ENCODE results near the gene PDX1. TPM values are rescaled to one million over a fixed set of nuclear protein-coding genes. Genes with fewer than 3 reads are reported as not detected.
"Not testable (repeated sequence)": the region's sequence is repeated elsewhere in the genome, so short reads cannot be mapped to it uniquely, and the experiment has no call there.

Gene PDX1
- total RNA-seq, 2 experiments from 2014 or later, result not detected

- Mint-ChIP-seq H3K4me1 (ENCODE audit: low read depth) (peaks cover 18% of the 10 kb centered on the region), H3K9me3 (no peaks in the 10 kb centered on the region), H3K36me3 (ENCODE audit: low read depth) (no peaks in the 10 kb centered on the region), H3K27me3 (ENCODE audit: low read depth) (peaks cover 79% of the 10 kb centered on the region), H3K27ac (no peak overlapping the region), H3K4me3 (no peak overlapping the region)
- CTCF ChIA-PET, result interaction anchor here (1.9 kb wide), 1 partner anchor 136 kb away, joined by 7 read pairs; no protein-coding TSS in a partner anchor
- intact Hi-C loops (cut with micrococcal nuclease), result no loop called here
- DNase-seq, result no peak
Observed at GRCh38 chr13:27962982-27963381, 43.2 kb downstream of the PDX1 start.

- H3K4me3 Mint-ChIP-seq, result no peak overlapping the region
- no peak for DNase-seq
- H3K27ac Mint-ChIP-seq, result no peak overlapping the region
- H3K27me3 Mint-ChIP-seq (ENCODE audit: low read depth), result peaks cover 77% of the 10 kb centered on the region
- peaks cover 19% of the 10 kb centered on the region for H3K4me1 Mint-ChIP-seq (ENCODE audit: low read depth)
- no peaks in the 10 kb centered on the region for H3K9me3 Mint-ChIP-seq
- CTCF ChIA-PET, result no interaction called here
- no peaks in the 10 kb centered on the region for H3K36me3 Mint-ChIP-seq (ENCODE audit: low read depth)
- intact Hi-C loops (cut with micrococcal nuclease), result no loop called here
Observed at GRCh38 chr13:27963491-27963890, 43.7 kb downstream of the PDX1 start.

- H3K9me3 Mint-ChIP-seq; intact Hi-C loops (cut with micrococcal nuclease): not testable (repeated sequence)
- H3K27me3 Mint-ChIP-seq (ENCODE audit: low read depth), result peaks cover 73% of the 10 kb centered on the region
Observed at GRCh38 chr13:27964206-27964605, 44.4 kb downstream of the PDX1 start.

GRCh38 chr13:27964741-27965323 is 45.0 kb downstream of the PDX1 start:
- no peak overlapping the region for H3K4me3 Mint-ChIP-seq
- H3K36me3 Mint-ChIP-seq (ENCODE audit: low read depth), result no peaks in the 10 kb centered on the region
- H3K4me1 Mint-ChIP-seq (ENCODE audit: low read depth), result peaks cover 27% of the 10 kb centered on the region
- peaks cover 76% of the 10 kb centered on the region for H3K27me3 Mint-ChIP-seq (ENCODE audit: low read depth)
- no peak for DNase-seq
- no peaks in the 10 kb centered on the region for H3K9me3 Mint-ChIP-seq
- CTCF ChIA-PET, result interaction anchor here (2.9 kb wide), 1 partner anchor 138 kb away, joined by 17 read pairs; no protein-coding TSS in a partner anchor
- intact Hi-C loops (cut with micrococcal nuclease), result loop anchor here (5.0 kb wide), 1 partner anchor 173 kb away; the partner anchor contains the start of gene GSX1
- no peak overlapping the region for H3K27ac Mint-ChIP-seq

More at GRCh38 chr13:27964206-27964605, 44.4 kb downstream of the PDX1 start:
- not testable (repeated sequence) for H3K27ac Mint-ChIP-seq; DNase-seq; H3K36me3 Mint-ChIP-seq (ENCODE audit: low read depth); H3K4me3 Mint-ChIP-seq
- CTCF ChIA-PET, result interaction anchor here (2.9 kb wide), 1 partner anchor 137 kb away, joined by 17 read pairs; no protein-coding TSS in a partner anchor
- H3K4me1 Mint-ChIP-seq (ENCODE audit: low read depth), result peaks cover 21% of the 10 kb centered on the region

GRCh38 chr13:27965343-27965739 is 45.5 kb downstream of the PDX1 start:
- no peak overlapping the region for H3K27ac Mint-ChIP-seq
- CTCF ChIA-PET, result interaction anchor here (0.7 to 2.9 kb wide), 2 partner anchors 17 to 138 kb away, joined by 3 to 17 read pairs; no protein-coding TSS in a partner anchor
- H3K27me3 Mint-ChIP-seq (ENCODE audit: low read depth), result peaks cover 74% of the 10 kb centered on the region
- H3K4me1 Mint-ChIP-seq (ENCODE audit: low read depth), result peaks cover 24% of the 10 kb centered on the region
- H3K36me3 Mint-ChIP-seq (ENCODE audit: low read depth), result no peaks in the 10 kb centered on the region
- H3K9me3 Mint-ChIP-seq, result no peaks in the 10 kb centered on the region
- H3K4me3 Mint-ChIP-seq, result no peak overlapping the region
- DNase-seq, result no peak
- intact Hi-C loops (cut with micrococcal nuclease), result loop anchor here (5.0 kb wide), 1 partner anchor 173 kb away; the partner anchor contains the start of gene GSX1

GRCh38 chr13:27965740-27966640 is 46.2 kb downstream of the PDX1 start:
- DNase-seq, result no peak
- Mint-ChIP-seq H3K9me3 (no peaks in the 10 kb centered on the region), H3K27ac (no peak overlapping the region), H3K36me3 (ENCODE audit: low read depth) (no peaks in the 10 kb centered on the region), H3K27me3 (ENCODE audit: low read depth) (peaks cover 77% of the 10 kb centered on the region), H3K4me1 (ENCODE audit: low read depth) (peaks cover 28% of the 10 kb centered on the region), H3K4me3 (no peak overlapping the region)
- intact Hi-C loops (cut with micrococcal nuclease), result loop anchor here (2.0 to 5.0 kb wide), 2 partner anchors 41 to 174 kb away; partner anchors contain the start of gene GSX1
- CTCF ChIA-PET, result interaction anchor here (0.7 to 2.9 kb wide), 2 partner anchors 17 to 139 kb away, joined by 3 to 17 read pairs; no protein-coding TSS in a partner anchor

- Mint-ChIP-seq H3K36me3 (ENCODE audit: low read depth) (no peaks in the 10 kb centered on the region), H3K9me3 (no peaks in the 10 kb centered on the region), H3K4me3 (no peak overlapping the region), H3K4me1 (ENCODE audit: low read depth) (peaks cover 25% of the 10 kb centered on the region), H3K27ac (no peak overlapping the region), H3K27me3 (ENCODE audit: low read depth) (peaks cover 80% of the 10 kb centered on the region)
- CTCF ChIA-PET, result interaction anchor here (2.9 kb wide), 1 partner anchor 140 kb away, joined by 17 read pairs; no protein-coding TSS in a partner anchor
- intact Hi-C loops (cut with micrococcal nuclease), result loop anchor here (2.0 to 5.0 kb wide), 2 partner anchors 42 to 174 kb away; partner anchors contain the start of gene GSX1
- no peak for DNase-seq
Observed at GRCh38 chr13:27966641-27967202, 46.9 kb downstream of the PDX1 start.

GRCh38 chr13:27967203-27967735 is 47.5 kb downstream of the PDX1 start:
- Mint-ChIP-seq H3K9me3 (no peaks in the 10 kb centered on the region), H3K4me3 (no peak overlapping the region), H3K36me3 (ENCODE audit: low read depth) (no peaks in the 10 kb centered on the region), H3K4me1 (ENCODE audit: low read depth) (peaks cover 25% of the 10 kb centered on the region), H3K27ac (no peak overlapping the region), H3K27me3 (ENCODE audit: low read depth) (peaks cover 79% of the 10 kb centered on the region)
- intact Hi-C loops (cut with micrococcal nuclease), result loop anchor here (2.0 to 5.0 kb wide), 2 partner anchors 42 to 175 kb away; partner anchors contain the start of gene GSX1
- DNase-seq, result no peak
- CTCF ChIA-PET, result interaction anchor here (1.0 to 1.4 kb wide), 2 partner anchors 139 to 141 kb away, joined by 3 read pairs; no protein-coding TSS in a partner anchor

GRCh38 chr13:27967736-27968315 is 48.0 kb downstream of the PDX1 start:
- H3K27me3 Mint-ChIP-seq (ENCODE audit: low read depth), result peaks cover 76% of the 10 kb centered on the region
- peaks cover 25% of the 10 kb centered on the region for H3K4me1 Mint-ChIP-seq (ENCODE audit: low read depth)
- no peaks in the 10 kb centered on the region for H3K9me3 Mint-ChIP-seq
- peak overlapping the region; percentile 32 for H3K4me3 Mint-ChIP-seq
- CTCF ChIA-PET, result interaction anchor here (1.0 to 2.1 kb wide), 3 partner anchors 47 to 142 kb away, joined by 3 to 6 read pairs (median 3); partner anchors contain the start of gene PDX1
- H3K27ac Mint-ChIP-seq, result no peak overlapping the region
- intact Hi-C loops (cut with micrococcal nuclease), result loop anchor here (2.0 to 5.0 kb wide), 2 partner anchors 43 to 176 kb away; partner anchors contain the start of gene GSX1
- no peak for DNase-seq
- no peaks in the 10 kb centered on the region for H3K36me3 Mint-ChIP-seq (ENCODE audit: low read depth)

- H3K27me3 Mint-ChIP-seq (ENCODE audit: low read depth), result peaks cover 78% of the 10 kb centered on the region
- H3K4me3 Mint-ChIP-seq, result no peak overlapping the region
- DNase-seq, result no peak
- peaks cover 25% of the 10 kb centered on the region for H3K4me1 Mint-ChIP-seq (ENCODE audit: low read depth)
- CTCF ChIA-PET, result interaction anchor here (1.0 to 2.1 kb wide), 4 partner anchors 14 to 142 kb away, joined by 3 to 6 read pairs (median 4); partner anchors contain the start of gene PDX1
- H3K36me3 Mint-ChIP-seq (ENCODE audit: low read depth), result no peaks in the 10 kb centered on the region
- intact Hi-C loops (cut with micrococcal nuclease), result loop anchor here (5.0 kb wide), 1 partner anchor 176 kb away; the partner anchor contains the start of gene GSX1
- H3K27ac Mint-ChIP-seq, result no peak overlapping the region
- H3K9me3 Mint-ChIP-seq, result no peaks in the 10 kb centered on the region
Observed at GRCh38 chr13:27968316-27969081, 48.7 kb downstream of the PDX1 start.
